Measurements from ENCODE around the gene PLCD1. TPM values are rescaled to one million over a fixed set of nuclear protein-coding genes. Genes with fewer than 3 reads are reported as not detected.
"Not testable (repeated sequence)": the region's sequence is repeated elsewhere in the genome, so short reads cannot be mapped to it uniquely, and the experiment has no call there.

The PLCD1 gene
- total RNA-seq, 6 donors from 2014 or later: 20.8 to 80.1 (median 36.1) TPM

DNA sequence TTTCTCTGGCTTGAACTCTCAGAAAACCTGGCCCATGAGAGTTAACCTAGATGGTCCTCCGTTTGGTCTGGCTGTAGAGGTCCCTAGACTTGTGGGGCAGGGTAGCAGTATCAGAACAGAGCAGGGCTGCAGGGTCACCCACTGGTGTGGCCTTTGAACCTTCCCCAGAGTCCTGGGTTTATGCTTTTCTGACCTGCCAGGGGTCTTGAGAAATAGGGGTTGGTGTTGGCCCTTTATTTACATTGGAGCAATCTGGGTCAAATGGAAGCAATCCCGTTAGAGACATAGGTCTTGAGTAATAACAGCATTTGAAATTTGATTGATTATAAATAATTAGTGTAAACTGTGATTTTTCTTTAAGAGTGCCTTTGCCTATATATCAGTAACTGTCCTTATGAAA lies 33.4 kb upstream of the PLCD1 start:
- Histone ChIP-seq H3K4me1 (peaks cover 0 to 8% (median under 1%) of the 10 kb centered on the region in 4 donors), H3K27ac (no peak overlapping the region), H3K36me3 (no peaks in the 10 kb centered on the region), H3K27me3 (no peaks in the 10 kb centered on the region), H3K9me3 (no peaks in the 10 kb centered on the region), H3K4me3 (no peak overlapping the region)
- TF ChIP-seq POLR2AphosphoS5 (IDR thresholded peaks at IDR 0.05): no peak
- no peak for TF ChIP-seq POLR2A (IDR thresholded peaks at IDR 0.05)
- TF ChIP-seq, protein P1, sequence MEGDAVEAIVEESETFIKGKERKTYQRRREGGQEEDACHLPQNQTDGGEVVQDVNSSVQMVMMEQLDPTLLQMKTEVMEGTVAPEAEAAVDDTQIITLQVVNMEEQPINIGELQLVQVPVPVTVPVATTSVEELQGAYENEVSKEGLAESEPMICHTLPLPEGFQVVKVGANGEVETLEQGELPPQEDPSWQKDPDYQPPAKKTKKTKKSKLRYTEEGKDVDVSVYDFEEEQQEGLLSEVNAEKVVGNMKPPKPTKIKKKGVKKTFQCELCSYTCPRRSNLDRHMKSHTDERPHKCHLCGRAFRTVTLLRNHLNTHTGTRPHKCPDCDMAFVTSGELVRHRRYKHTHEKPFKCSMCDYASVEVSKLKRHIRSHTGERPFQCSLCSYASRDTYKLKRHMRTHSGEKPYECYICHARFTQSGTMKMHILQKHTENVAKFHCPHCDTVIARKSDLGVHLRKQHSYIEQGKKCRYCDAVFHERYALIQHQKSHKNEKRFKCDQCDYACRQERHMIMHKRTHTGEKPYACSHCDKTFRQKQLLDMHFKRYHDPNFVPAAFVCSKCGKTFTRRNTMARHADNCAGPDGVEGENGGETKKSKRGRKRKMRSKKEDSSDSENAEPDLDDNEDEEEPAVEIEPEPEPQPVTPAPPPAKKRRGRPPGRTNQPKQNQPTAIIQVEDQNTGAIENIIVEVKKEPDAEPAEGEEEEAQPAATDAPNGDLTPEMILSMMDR (IDR thresholded peaks at IDR 0.05): no peak
- TF ChIP-seq EP300 (IDR thresholded peaks at IDR 0.05): no peak
- no peak for ATAC-seq (ENCODE audit: low FRiP score in 2 of 2)
- 42 to 55% methylated on average over 1 to 2 of the region's 2 CpGs for WGBS, 2 donors
- DNase-seq: no peak

DNA sequence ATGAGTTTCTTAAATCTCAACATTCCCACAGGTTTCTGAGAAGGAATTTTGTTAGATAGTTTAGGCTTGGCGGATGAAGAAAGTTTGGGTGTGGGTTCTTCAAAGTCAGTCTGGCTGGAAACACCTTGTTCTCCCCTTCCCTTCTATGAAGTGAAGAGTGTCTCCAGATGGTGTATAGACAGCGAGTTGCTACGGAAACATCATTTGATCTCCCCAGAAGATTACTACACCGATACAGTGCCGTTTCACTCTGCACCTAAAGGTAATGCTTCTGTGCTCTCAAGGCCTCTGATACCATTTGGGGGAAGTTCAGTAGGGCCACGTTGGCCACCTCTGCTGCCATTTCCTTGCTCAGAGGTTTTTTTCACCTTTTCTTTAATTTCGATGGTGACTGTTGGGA lies 30.1 kb upstream of the PLCD1 start:
- WGBS, 2 donors: 84 to 86% methylated on average over 7 of the region's 7 CpGs
- Histone ChIP-seq H3K4me3 (no peak overlapping the region), H3K4me1 (peaks cover 0 to 8% (median 2%) of the 10 kb centered on the region in 4 donors), H3K27me3 (no peaks in the 10 kb centered on the region), H3K27ac (no peak overlapping the region), H3K9me3 (no peaks in the 10 kb centered on the region), H3K36me3 (no peaks in the 10 kb centered on the region)
- TF ChIP-seq, protein P1 (IDR thresholded peaks at IDR 0.05): no peak
- TF ChIP-seq POLR2A (IDR thresholded peaks at IDR 0.05): no peak
- ATAC-seq (ENCODE audit: low FRiP score in 2 of 2) (no peak), DNase-seq (no peak)

DNA sequence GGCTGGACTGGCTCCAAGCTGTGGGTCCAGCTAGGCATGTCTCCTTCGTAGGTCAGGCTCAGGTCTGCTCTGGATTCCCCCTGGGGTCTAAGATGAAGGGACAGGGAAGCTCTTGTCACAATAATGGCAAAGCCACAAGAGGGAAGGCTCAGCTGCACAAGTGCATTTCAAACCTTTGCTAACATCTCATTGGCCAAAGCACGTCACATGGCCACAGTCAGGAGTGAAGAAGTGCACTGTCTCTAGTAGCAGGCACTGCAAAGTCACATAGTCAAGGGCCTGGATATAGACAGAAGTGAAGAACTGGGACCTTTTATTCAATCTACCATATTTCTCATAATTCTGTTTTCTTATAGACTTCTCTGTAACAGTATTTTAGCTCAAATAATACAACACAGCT lies 29.7 kb upstream of the PLCD1 start:
- no peak overlapping the region for H3K4me3 ChIP-seq
- no peak for ATAC-seq (ENCODE audit: low FRiP score in 2 of 2)
- 67 to 92% methylated on average over 2 of the region's 2 CpGs for WGBS, 2 donors
- no peak overlapping the region for H3K27ac ChIP-seq
- H3K36me3 ChIP-seq: no peaks in the 10 kb centered on the region
- no peak for DNase-seq
- TF ChIP-seq POLR2A (IDR thresholded peaks at IDR 0.05): no peak
- TF ChIP-seq, protein P1 (IDR thresholded peaks at IDR 0.05): no peak
- TF ChIP-seq EP300 (IDR thresholded peaks at IDR 0.05): no peak
- TF ChIP-seq POLR2AphosphoS5 (IDR thresholded peaks at IDR 0.05): no peak
- H3K4me1 ChIP-seq: peaks cover 0 to 12% (median 6%) of the 10 kb centered on the region in 4 donors
- H3K9me3 ChIP-seq: no peaks in the 10 kb centered on the region
- no peaks in the 10 kb centered on the region for H3K27me3 ChIP-seq

DNA sequence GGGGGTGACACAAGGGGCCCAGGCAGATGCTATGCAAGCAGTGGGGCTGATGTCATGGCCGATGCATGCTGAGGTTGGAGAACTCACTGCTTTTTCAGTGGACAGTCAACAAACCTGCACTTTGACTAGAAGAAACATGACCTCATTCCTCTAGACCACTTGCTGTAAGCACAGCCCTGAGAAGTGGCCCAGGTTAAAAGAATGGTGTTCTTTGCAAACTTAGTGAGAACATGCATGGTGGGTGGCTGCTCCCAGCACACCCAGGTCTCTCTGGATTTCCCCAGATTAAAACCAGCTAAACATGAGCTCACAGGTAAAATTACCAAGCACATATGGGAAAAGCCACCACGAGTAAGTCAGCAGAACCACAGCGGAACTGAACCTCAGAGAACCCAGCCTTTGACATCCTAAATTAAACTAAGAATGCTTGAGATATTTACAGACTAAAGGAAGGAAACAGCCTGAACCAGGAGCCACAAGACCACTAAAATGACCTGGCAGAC lies 25.1 kb upstream of the PLCD1 start:
- WGBS, 2 donors: 49 to 62% methylated on average over 3 of the region's 3 CpGs
- Histone ChIP-seq H3K4me1 (peaks cover 3 to 12% (median 8%) of the 10 kb centered on the region in 4 donors), H3K36me3 (no peaks in the 10 kb centered on the region), H3K27ac (peak overlapping the region in 2 of 4 donors; percentile 21 to 40), H3K9me3 (no peaks in the 10 kb centered on the region), H3K4me3 (no peak overlapping the region), H3K27me3 (no peaks in the 10 kb centered on the region)
- TF ChIP-seq, protein P1 (IDR thresholded peaks at IDR 0.05): no peak
- no peak for TF ChIP-seq POLR2AphosphoS5 (IDR thresholded peaks at IDR 0.05)
- no peak for TF ChIP-seq EP300 (IDR thresholded peaks at IDR 0.05)
- no peak for TF ChIP-seq POLR2A (IDR thresholded peaks at IDR 0.05)
- ATAC-seq (ENCODE audit: low FRiP score in 2 of 2) (peak in 1 of 2 donors; percentile 77), DNase-seq (peak in 1 of 2 donors; percentile 56)

DNA sequence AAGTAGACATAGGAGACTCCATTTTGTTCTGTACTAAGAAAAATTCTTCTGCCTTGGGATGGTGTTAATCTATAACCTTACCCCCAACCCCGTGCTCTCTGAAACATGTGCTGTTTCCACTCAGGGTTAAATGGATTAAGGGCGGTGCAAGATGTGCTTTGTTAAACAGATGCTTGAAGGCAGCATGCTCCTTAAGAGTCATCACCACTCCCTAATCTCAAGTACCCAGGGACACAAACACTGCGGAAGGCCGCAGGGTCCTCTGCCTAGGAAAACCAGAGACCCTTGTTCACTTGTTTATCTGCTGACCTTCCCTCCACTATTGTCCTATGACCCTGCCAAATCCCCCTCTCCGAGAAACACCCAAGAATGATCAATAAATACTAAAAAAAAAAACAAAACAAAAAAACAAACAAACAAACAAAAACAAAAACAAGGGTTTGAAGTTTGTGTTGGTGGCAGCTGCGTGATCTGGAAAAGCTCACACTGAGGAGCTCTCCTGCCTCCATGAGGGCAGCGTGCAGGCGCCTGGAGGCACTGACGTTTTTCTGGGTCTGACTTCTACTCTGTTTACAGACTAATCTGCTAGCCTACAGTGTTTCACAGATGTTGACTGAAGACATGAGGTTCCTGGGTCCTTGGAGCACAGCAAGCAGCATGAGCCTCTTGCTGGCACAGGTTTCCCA lies 24.5 kb upstream of the PLCD1 start:
- not testable (repeated sequence) for H3K4me3 ChIP-seq; DNase-seq; H3K27me3 ChIP-seq; H3K36me3 ChIP-seq; H3K9me3 ChIP-seq; ATAC-seq (ENCODE audit: low FRiP score in 2 of 2)
- Histone ChIP-seq H3K4me1 (peaks cover 3 to 17% (median 10%) of the 10 kb centered on the region in 4 donors), H3K27ac (peak overlapping the region in 2 of 4 donors; percentile 21 to 40)
- 69 to 74% methylated on average over 7 to 9 of the region's 9 CpGs for WGBS, 2 donors

DNA sequence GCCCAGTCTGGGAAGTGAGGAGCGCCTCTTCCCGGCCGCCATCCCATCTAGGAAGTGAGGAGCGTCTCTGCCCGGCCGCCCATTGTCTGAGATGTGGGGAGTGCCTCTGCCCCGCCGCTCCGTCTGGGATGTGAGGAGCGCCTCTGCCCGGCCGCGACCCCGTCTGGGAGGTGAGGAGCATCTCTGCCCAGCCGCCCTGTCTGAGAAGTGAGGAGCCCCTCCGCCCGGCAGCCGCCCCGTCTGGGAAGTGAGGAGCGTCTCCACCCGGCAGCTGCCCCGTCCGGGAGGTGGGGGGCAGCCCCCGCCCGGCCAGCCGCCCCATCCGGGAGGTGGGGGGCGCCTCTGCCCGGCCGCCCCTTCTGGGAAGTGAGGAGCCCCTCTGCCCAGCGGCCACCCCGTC lies 23.8 kb upstream of the PLCD1 start:
- H3K4me1 ChIP-seq: peaks cover 3 to 17% (median 10%) of the 10 kb centered on the region in 4 donors
- not testable (repeated sequence) for H3K4me3 ChIP-seq; H3K36me3 ChIP-seq; H3K9me3 ChIP-seq; ATAC-seq (ENCODE audit: low FRiP score in 2 of 2); H3K27me3 ChIP-seq; H3K27ac ChIP-seq
- 97% methylated on average over 6 to 30 of the region's 32 CpGs for WGBS, 2 donors
- DNase-seq: peak in 1 of 2 donors; percentile 56
